GM12874 (cell line): ENCODE measurements around the gene PAAF1.

Source experiments
- TF ChIP-seq, protein P1 (sequence below): IDR thresholded peaks from 2 replicates; pipeline ENCODE4 v1.5.1; 2011; ENCODE audit warnings: low read depth, mild to moderate bottlenecking, control low read depth, low read length, moderate library complexity; ENCODE audit not compliant: insufficient read depth

The PAAF1 gene

GRCh38 chr11:73931951-73932350 is 55.2 kb downstream of the PAAF1 start:
- TF ChIP-seq, protein P1, sequence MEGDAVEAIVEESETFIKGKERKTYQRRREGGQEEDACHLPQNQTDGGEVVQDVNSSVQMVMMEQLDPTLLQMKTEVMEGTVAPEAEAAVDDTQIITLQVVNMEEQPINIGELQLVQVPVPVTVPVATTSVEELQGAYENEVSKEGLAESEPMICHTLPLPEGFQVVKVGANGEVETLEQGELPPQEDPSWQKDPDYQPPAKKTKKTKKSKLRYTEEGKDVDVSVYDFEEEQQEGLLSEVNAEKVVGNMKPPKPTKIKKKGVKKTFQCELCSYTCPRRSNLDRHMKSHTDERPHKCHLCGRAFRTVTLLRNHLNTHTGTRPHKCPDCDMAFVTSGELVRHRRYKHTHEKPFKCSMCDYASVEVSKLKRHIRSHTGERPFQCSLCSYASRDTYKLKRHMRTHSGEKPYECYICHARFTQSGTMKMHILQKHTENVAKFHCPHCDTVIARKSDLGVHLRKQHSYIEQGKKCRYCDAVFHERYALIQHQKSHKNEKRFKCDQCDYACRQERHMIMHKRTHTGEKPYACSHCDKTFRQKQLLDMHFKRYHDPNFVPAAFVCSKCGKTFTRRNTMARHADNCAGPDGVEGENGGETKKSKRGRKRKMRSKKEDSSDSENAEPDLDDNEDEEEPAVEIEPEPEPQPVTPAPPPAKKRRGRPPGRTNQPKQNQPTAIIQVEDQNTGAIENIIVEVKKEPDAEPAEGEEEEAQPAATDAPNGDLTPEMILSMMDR = no peak

GRCh38 chr11:73932781-73933180 is 56.0 kb downstream of the PAAF1 start:
- TF ChIP-seq, protein P1 = no peak

GRCh38 chr11:73939096-73939495 is 62.3 kb downstream of the PAAF1 start:
- TF ChIP-seq, protein P1 = no peak

DNA sequence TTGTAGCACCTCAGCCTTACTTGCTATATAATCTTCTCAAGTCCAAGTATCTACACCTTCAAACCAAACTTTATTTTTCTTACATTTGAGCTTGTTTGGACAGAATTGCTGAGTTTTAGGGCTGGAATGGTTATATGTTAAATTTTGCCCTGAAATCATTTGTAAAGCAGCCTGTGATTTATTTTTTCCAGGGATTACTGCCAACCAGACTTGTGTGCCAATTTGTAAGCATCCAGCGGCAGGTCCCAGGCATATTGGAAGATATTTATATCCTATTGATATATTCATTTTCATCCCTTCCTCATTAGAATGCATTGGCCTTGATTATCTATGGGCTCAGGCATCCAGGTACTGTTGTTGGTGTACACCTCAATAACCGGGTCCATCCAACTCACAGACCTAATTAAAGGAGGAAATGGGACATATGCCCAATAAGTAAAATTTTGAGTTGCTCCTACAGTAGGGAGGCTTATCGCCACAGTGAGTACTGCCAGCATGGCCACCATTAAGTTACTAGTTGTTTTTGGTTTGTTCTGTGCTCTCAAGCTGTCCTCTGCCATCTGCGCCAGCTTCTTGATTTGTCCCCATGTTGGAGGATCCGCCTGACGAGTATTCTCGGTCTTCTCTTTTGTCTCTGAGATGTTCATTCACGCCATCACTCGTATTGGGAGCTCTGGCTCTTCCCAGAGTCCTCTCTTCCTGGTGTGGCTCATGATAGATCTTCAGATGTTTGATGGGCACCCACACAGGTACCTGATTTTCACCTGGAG is 64.2 kb downstream of the PAAF1 start:
- TF ChIP-seq, protein P1 = no peak

- TF ChIP-seq, protein P1 = no peak
These were observed 65.2 kb downstream of the PAAF1 start for GRCh38 chr11:73942010-73942409.

GRCh38 chr11:73944085-73944484 is 67.3 kb downstream of the PAAF1 start:
- TF ChIP-seq, protein P1 = no peak

DNA sequence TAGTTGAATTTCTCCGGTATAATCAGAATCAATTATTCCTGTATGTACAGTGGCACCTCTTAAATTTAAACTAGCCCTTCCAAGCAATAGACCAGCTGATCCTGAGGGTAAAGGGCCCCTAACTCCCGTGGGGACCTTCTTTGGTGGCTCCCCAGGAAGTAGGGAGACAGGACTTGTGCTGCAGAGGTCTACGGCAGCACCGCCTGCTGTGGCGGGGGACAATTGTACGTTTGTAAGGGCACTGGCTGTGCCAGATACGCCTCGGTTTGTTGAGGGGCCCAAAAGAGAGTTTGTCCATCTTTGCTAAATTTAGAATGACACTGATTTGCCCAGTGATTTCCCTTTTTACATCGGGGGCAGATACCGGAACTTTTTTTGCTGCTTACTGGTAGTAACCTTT is 68.1 kb downstream of the PAAF1 start:
- TF ChIP-seq, protein P1 = no peak

DNA sequence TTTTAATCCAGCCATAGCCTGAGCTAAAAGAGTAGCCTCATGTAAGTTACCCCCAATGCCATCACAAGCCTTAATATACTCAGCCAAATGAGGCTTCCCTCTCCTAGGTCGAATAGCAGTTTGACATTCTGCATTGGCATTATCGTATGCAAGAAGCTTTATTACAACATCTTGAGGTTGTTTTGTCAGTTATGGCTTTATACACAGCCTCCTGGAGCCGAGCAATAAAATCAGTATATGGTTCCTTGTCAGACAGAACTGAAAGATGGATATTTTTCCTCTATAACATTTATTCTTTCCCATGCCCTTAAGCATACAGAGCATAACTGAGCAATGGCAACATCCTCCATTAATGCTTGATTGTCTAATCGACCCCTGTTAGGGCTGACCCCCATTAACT is 68.6 kb downstream of the PAAF1 start:
- TF ChIP-seq, protein P1 = no peak
